NCI-H1417 (cell line): ENCODE measurements around the gene TDRD10.

Experiments
- DNase-seq, 3 experiments: peaks; one replicate each; lab custom pipeline; 2025; lab: John Stamatoyannopoulos, UW

Gene TDRD10

GRCh38 chr1:154577346-154578057 is 75.5 kb downstream of the TDRD10 start:
- no peak for DNase-seq

GRCh38 chr1:154578058-154578418 is 76.0 kb downstream of the TDRD10 start:
- DNase-seq, result no peak

GRCh38 chr1:154579374-154579773 is 77.4 kb downstream of the TDRD10 start:
- no peak for DNase-seq

GRCh38 chr1:154581766-154582165 is 79.7 kb downstream of the TDRD10 start:
- DNase-seq, result no peak

- no peak for DNase-seq
These were observed 80.9 kb downstream of the TDRD10 start for GRCh38 chr1:154582885-154583284.

GRCh38 chr1:154583773-154584172 is 81.8 kb downstream of the TDRD10 start:
- DNase-seq, result peak in 1 of 3 experiments; percentile 16

GRCh38 chr1:154584267-154584994 is 82.4 kb downstream of the TDRD10 start:
- no peak for DNase-seq

GRCh38 chr1:154586231-154586630 is 84.2 kb downstream of the TDRD10 start:
- DNase-seq, result no peak

- DNase-seq, result no peak
These were observed 84.6 kb downstream of the TDRD10 start for GRCh38 chr1:154586641-154587040.

GRCh38 chr1:154589780-154590179 is 87.8 kb downstream of the TDRD10 start:
- no peak for DNase-seq

- DNase-seq, result no peak
These were observed 88.7 kb downstream of the TDRD10 start for GRCh38 chr1:154590756-154591155.

GRCh38 chr1:154591206-154591605 is 89.2 kb downstream of the TDRD10 start:
- DNase-seq, result no peak

GRCh38 chr1:154593390-154593789 is 91.4 kb downstream of the TDRD10 start:
- DNase-seq, result no peak

GRCh38 chr1:154594811-154595210 is 92.8 kb downstream of the TDRD10 start:
- DNase-seq, result no peak

GRCh38 chr1:154595621-154596020 is 93.6 kb downstream of the TDRD10 start:
- no peak for DNase-seq
